HepG2 (cell line): ENCODE measurements around the gene RAD52. TPM values are rescaled to one million over a fixed set of nuclear protein-coding genes. Genes with fewer than 3 reads are reported as not detected.

ENCODE experiments used
- ATAC-seq: fragments of 200-7000 bp; cut with Tn5 transposase; 3 replicates; pipeline ENCODE4 v1.9.1; 2020; ENCODE audit warnings: mild to moderate bottlenecking, moderate library complexity
- BruUV-seq: library from RNA; stranded (reverse); fragments of 400-500 nt; replicated peaks from 2 replicates; lab custom pipeline; 2021; lab: Mats Ljungman, UMichigan
- CTCF ChIA-PET: fragments of 300-600 bp; formaldehyde crosslinking; extraction: SDS; loops from one replicate; lab custom pipeline; 2021; ENCODE audit warnings: low total read pairs, inconsistent platforms, low intra/inter-chr PET ratio; lab: Yijun Ruan, JAX
- POLR2A ChIA-PET: fragments of 350-600 bp; sonication (Branson Sonifier 250); formaldehyde crosslinking; loops from one replicate; lab custom pipeline; 2020; ENCODE audit warnings: antibody characterized with exemption, inconsistent platforms; lab: Yijun Ruan, JAX
- DNase-seq: peaks from one replicate; pipeline ENCODE4 v3.0.0-alpha.2; 2015; ENCODE audit warnings: low spot score
- FAIRE-seq: peaks from 3 replicates; lab custom pipeline; 2011; peaks lifted over from hg19 to GRCh38; lab: Jason Lieb, UNC
- H2AFZ ChIP-seq: one replicate; pipeline ENCODE4 v1.6.1; 2011; ENCODE audit warnings: low read length, inconsistent platforms
- H3K27ac ChIP-seq: fragments of 300-600 bp; 3 replicates; pipeline ENCODE4 v1.8.0; 2011; ENCODE audit warnings: mixed run types, mild to moderate bottlenecking, mixed read lengths, low read length, inconsistent platforms; ENCODE audit not compliant: insufficient read depth; ENCODE audit errors: extremely low read length
- H3K27me3 ChIP-seq, 2 experiments: fragments of 200-600 bp in 1 of 2; 2 replicates in 1 of 2; 3 replicates in 1 of 2; pipeline versions ENCODE4 v1.6.0 to v1.8.0; 2011; ENCODE audit warnings: low read length in 2 of 2, mild to moderate bottlenecking in 2 of 2, moderate library complexity in 2 of 2, inconsistent platforms in 1 of 2; ENCODE audit not compliant: insufficient read depth in 2 of 2, control insufficient read depth in 1 of 2
- H3K36me3 ChIP-seq, 2 experiments: fragments of 200-600 bp in 1 of 2; replicated peaks in 1 of 2; 2 replicates in 1 of 2; 3 replicates in 1 of 2; pipeline versions ENCODE4 v1.5.1 to v1.8.0; 2011; ENCODE audit warnings: low read length in 2 of 2, inconsistent platforms in 1 of 2; ENCODE audit not compliant: insufficient read depth in 2 of 2, control insufficient read depth in 1 of 2
- H3K4me1 ChIP-seq: 2 replicates; pipeline ENCODE4 v1.5.1; 2012; ENCODE audit warnings: low read length, inconsistent platforms; ENCODE audit not compliant: insufficient read depth
- H3K4me2 ChIP-seq: 2 replicates; pipeline ENCODE4 v1.6.0; 2011; ENCODE audit warnings: low read depth, low read length, inconsistent platforms
- H3K4me3 ChIP-seq, 3 experiments: fragments of 200-600 bp in 1 of 3; sonication (generic), shearing (Covaris generic) in 1 of 3; replicated peaks in 1 of 3; 2 replicates each; pipeline ENCODE4 v1.5.1; 2011 to 2016; ENCODE audit warnings: low read length in 3 of 3, inconsistent platforms in 2 of 3, low read depth in 2 of 3, mild to moderate bottlenecking in 2 of 3, control low read depth in 1 of 3, mixed read lengths in 1 of 3; ENCODE audit not compliant: insufficient read depth in 1 of 3
- H3K79me2 ChIP-seq: one replicate; pipeline ENCODE4 v1.6.1; 2011; ENCODE audit warnings: low read length, inconsistent platforms; ENCODE audit not compliant: insufficient read depth
- H3K9ac ChIP-seq: 2 replicates; pipeline ENCODE4 v1.6.0; 2011; ENCODE audit warnings: mild to moderate bottlenecking, low read depth, low read length, inconsistent platforms; ENCODE audit not compliant: insufficient read depth
- H3K9me3 ChIP-seq: 2 replicates; pipeline ENCODE4 v1.5.1; 2012; ENCODE audit warnings: mild to moderate bottlenecking, low read length
- H4K20me1 ChIP-seq: 2 replicates; pipeline ENCODE4 v1.6.0; 2011; ENCODE audit warnings: inconsistent platforms, mild to moderate bottlenecking, low read length, moderate library complexity; ENCODE audit not compliant: insufficient read depth
- BCL6 ChIP-seq: IDR thresholded peaks from 2 replicates; pipeline ENCODE4 v1.6.1; 2016; ENCODE audit warnings: missing genetic modification reagents, missing compliant biosample characterization
- CHCHD3 ChIP-seq: sonication (generic); formaldehyde crosslinking; IDR thresholded peaks from 2 replicates; pipeline ENCODE4 v1.8.0; 2022; ENCODE audit warnings: mild to moderate bottlenecking, missing genetic modification reagents, moderate library complexity
- RBM22 ChIP-seq: fragments of 200-400 bp; formaldehyde crosslinking; optimal IDR thresholded peaks from 2 replicates; pipeline ENCODE3; 2017; ENCODE audit warnings: mild to moderate bottlenecking, low read length, moderate library complexity
- SOX13 ChIP-seq, 3 experiments: fragments of 450-650 bp in 1 of 3; sonication (generic) in 1 of 3; formaldehyde crosslinking in 1 of 3; IDR thresholded peaks in 2 of 3; conservative IDR thresholded peaks in 1 of 3; 2 replicates each; pipeline versions ENCODE4 v1.5.0 to v1.6.1; 2016 to 2020; ENCODE audit warnings: antibody characterized with exemption in 1 of 3, mild to moderate bottlenecking in 1 of 3, missing compliant biosample characterization in 1 of 3, missing genetic modification reagents in 1 of 3, moderate library complexity in 1 of 3
- ZFY ChIP-seq: sonication (generic); formaldehyde crosslinking; IDR thresholded peaks from 2 replicates; pipeline ENCODE4 v1.4.0; 2020; ENCODE audit warnings: missing genetic modification reagents
- ZNF136 ChIP-seq: sonication (generic); formaldehyde crosslinking; IDR thresholded peaks from 2 replicates; pipeline ENCODE4 v1.8.1; 2022; ENCODE audit warnings: low read depth, mild to moderate bottlenecking, moderate library complexity, missing genetic modification reagents
- ZNF891 ChIP-seq: sonication (generic); formaldehyde crosslinking; IDR thresholded peaks from 2 replicates; pipeline ENCODE4 v1.5.0; 2020; ENCODE audit warnings: mild to moderate bottlenecking, missing genetic modification reagents
- WGBS: methylation state at CpG from one replicate; pipeline ENCODE4 v1.1.6; 2017; ENCODE audit warnings: low lambda C conversion rate; 5-methylcytosine and 5-hydroxymethylcytosine counted together
- in situ Hi-C: cut with HindIII; loops from 2 replicates; pipeline ENCODE4 v1.10.0; 2017; ENCODE audit warnings: low pct_unique_long_range_greater_than_20kb; ENCODE audit not compliant: extremely low pct_ligation_motif_present
- intact Hi-C: fragments of 100-400 bp; cut with micrococcal nuclease; formaldehyde crosslinking; loops from one replicate; pipeline ENCODE4 v1.10.0; 2022; ENCODE audit not compliant: unreplicated experiment
- polyA plus RNA-seq, 8 experiments: library from polyadenylated mRNA; depleted of rRNA in 3 of 8; stranded (reverse) in 7 of 8; unstranded in 1 of 8; fragments of >200 nt; fragmentation: Illumina TruSeq in 4 of 8; extraction: Trizol in 4 of 8; gene quantifications; 2 replicates each; pipeline versions ENCODE4 v1.2.1 to v1.2.3, GENCODE V29; 2011 to 2016; ENCODE audit warnings: low read depth in 4 of 8, missing spikeins in 1 of 8, mixed read lengths in 1 of 8; ENCODE audit not compliant: insufficient read depth in 1 of 8
- total RNA-seq, 5 experiments: library from RNA; depleted of rRNA; stranded (reverse); fragments of >200 nt; fragmentation: Illumina TruSeq; extraction: Trizol; gene quantifications; 2 replicates each; pipeline ENCODE4 v1.2.3, GENCODE V29; 2016; ENCODE audit warnings: low read depth in 1 of 5
- TF ChIP-seq, protein P1 (sequence below): sonication (generic); formaldehyde crosslinking; IDR thresholded peaks from 2 replicates; pipeline ENCODE4 v1.9.0; 2021; ENCODE audit warnings: missing genetic modification reagents, borderline replicate concordance

The RAD52 gene
- total and polyA plus RNA-seq, 2 of the 13 experiments (the other 11 are each of a cell fraction or from before 2014, with no cell fraction given): 14.3 to 19.9 TPM

DNA sequence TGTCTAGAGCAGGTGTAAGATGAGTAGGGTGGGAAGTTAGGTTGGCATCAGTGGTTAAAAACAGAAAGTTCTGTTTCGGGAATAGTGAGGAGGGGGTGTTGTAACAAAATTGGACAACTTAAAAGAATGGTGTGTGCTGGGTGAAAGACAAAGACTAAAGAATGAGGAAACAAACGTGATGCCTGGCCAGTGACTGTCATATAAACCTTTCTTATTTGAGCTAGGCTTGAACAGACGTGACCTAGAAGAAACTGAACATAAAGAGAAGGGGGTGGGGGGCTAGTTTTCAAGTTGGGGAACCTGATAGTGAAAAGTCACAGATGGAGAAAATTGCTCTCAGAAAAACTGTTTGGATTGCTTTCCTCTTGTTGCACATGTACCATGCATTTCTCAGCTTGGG is 39.6 kb downstream of the RAD52 start:
- BruUV-seq: no TSS peak
- WGBS: 92% methylated on average over 3 of the region's 3 CpGs
- TF ChIP-seq BCL6 (CRISPR knock-in tag) (no peak), ZNF136 (CRISPR knock-in tag) (no peak), RBM22 (peak; percentile 62), SOX13 (IDR thresholded peaks at IDR 0.05) (no peak), SOX13 (CRISPR knock-in tag; conservative IDR thresholded peaks at IDR 0.05 in 1 of 2, IDR thresholded peaks at IDR 0.05 in 1 of 2) (no peak), CHCHD3 (CRISPR knock-in tag) (no peak), ZNF891 (CRISPR knock-in tag) (no peak), ZFY (CRISPR knock-in tag) (no peak)
- TF ChIP-seq, protein P1, sequence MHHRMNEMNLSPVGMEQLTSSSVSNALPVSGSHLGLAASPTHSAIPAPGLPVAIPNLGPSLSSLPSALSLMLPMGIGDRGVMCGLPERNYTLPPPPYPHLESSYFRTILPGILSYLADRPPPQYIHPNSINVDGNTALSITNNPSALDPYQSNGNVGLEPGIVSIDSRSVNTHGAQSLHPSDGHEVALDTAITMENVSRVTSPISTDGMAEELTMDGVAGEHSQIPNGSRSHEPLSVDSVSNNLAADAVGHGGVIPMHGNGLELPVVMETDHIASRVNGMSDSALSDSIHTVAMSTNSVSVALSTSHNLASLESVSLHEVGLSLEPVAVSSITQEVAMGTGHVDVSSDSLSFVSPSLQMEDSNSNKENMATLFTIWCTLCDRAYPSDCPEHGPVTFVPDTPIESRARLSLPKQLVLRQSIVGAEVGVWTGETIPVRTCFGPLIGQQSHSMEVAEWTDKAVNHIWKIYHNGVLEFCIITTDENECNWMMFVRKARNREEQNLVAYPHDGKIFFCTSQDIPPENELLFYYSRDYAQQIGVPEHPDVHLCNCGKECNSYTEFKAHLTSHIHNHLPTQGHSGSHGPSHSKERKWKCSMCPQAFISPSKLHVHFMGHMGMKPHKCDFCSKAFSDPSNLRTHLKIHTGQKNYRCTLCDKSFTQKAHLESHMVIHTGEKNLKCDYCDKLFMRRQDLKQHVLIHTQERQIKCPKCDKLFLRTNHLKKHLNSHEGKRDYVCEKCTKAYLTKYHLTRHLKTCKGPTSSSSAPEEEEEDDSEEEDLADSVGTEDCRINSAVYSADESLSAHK (CRISPR knock-in tag): no peak
- POLR2A ChIA-PET: no interaction called here
- CTCF ChIA-PET: no interaction called here
- no peaks in the 10 kb centered on the region for H3K27me3 ChIP-seq
- H3K4me1 ChIP-seq: no peaks in the 10 kb centered on the region
- intact Hi-C loops: no loop called here
- no peak overlapping the region for H3K4me3 ChIP-seq
- no peak overlapping the region for H3K9ac ChIP-seq
- no peaks in the 10 kb centered on the region for H3K9me3 ChIP-seq
- H2AFZ ChIP-seq: no peak overlapping the region
- in situ Hi-C loops: no loop called here
- no peaks in the 10 kb centered on the region for H4K20me1 ChIP-seq
- H3K27ac ChIP-seq: no peak overlapping the region
- no peak overlapping the region for H3K4me2 ChIP-seq
- no peaks in the 10 kb centered on the region for H3K79me2 ChIP-seq
- no peak for ATAC-seq
- peaks cover 43 to 82% of the 10 kb centered on the region in 2 experiments for H3K36me3 ChIP-seq
- no peak for DNase-seq
- FAIRE-seq: no peak
